Rectal smooth muscle tissue (tissue), 1 donor: ENCODE data around the gene PRR16.

Experiments used
- H3K27ac ChIP-seq: one replicate; pipeline ENCODE4 v1.7.0; 2013; ENCODE audit warnings: low read depth, low read length, inconsistent platforms
- H3K27me3 ChIP-seq: one replicate; pipeline ENCODE4 v1.7.0; 2013; ENCODE audit warnings: low read length; ENCODE audit not compliant: control insufficient read depth, insufficient read depth
- H3K36me3 ChIP-seq: one replicate; pipeline ENCODE4 v1.7.0; 2013; ENCODE audit warnings: low read length; ENCODE audit not compliant: control insufficient read depth, insufficient read depth
- H3K4me1 ChIP-seq: one replicate; pipeline ENCODE4 v1.7.0; 2013; ENCODE audit warnings: low read length; ENCODE audit not compliant: control insufficient read depth, insufficient read depth
- H3K4me3 ChIP-seq: one replicate; pipeline ENCODE4 v1.7.0; 2013; ENCODE audit warnings: low read length
- H3K9ac ChIP-seq: one replicate; pipeline ENCODE4 v1.7.0; 2013; ENCODE audit warnings: low read length

The PRR16 gene

GRCh38 chr5:120567066-120567465, 103.0 kb downstream of the PRR16 start:
- Histone ChIP-seq H3K4me3 (no peak overlapping the region), H3K27me3 (no peaks in the 10 kb centered on the region), H3K4me1 (no peaks in the 10 kb centered on the region), H3K36me3 (no peaks in the 10 kb centered on the region), H3K9ac (no peak overlapping the region), H3K27ac (no peak overlapping the region)

- H3K4me1 ChIP-seq: no peaks in the 10 kb centered on the region
- H3K27ac ChIP-seq: no peak overlapping the region
- no peaks in the 10 kb centered on the region for H3K36me3 ChIP-seq
- no peaks in the 10 kb centered on the region for H3K27me3 ChIP-seq
- H3K9ac ChIP-seq: no peak overlapping the region
- no peak overlapping the region for H3K4me3 ChIP-seq
Observed at GRCh38 chr5:120567921-120568320, 103.8 kb downstream of the PRR16 start.

GRCh38 chr5:120568711-120569110, 104.6 kb downstream of the PRR16 start:
- Histone ChIP-seq H3K27me3 (no peaks in the 10 kb centered on the region), H3K27ac (no peak overlapping the region), H3K36me3 (no peaks in the 10 kb centered on the region), H3K4me3 (no peak overlapping the region), H3K9ac (no peak overlapping the region), H3K4me1 (no peaks in the 10 kb centered on the region)

GRCh38 chr5:120576588-120576987, 112.5 kb downstream of the PRR16 start:
- Histone ChIP-seq H3K27me3 (no peaks in the 10 kb centered on the region), H3K4me1 (no peaks in the 10 kb centered on the region), H3K27ac (no peak overlapping the region), H3K36me3 (no peaks in the 10 kb centered on the region), H3K9ac (no peak overlapping the region), H3K4me3 (no peak overlapping the region)

- H3K4me3 ChIP-seq: no peak overlapping the region
- no peaks in the 10 kb centered on the region for H3K27me3 ChIP-seq
- H3K4me1 ChIP-seq: no peaks in the 10 kb centered on the region
- H3K9ac ChIP-seq: no peak overlapping the region
- H3K36me3 ChIP-seq: no peaks in the 10 kb centered on the region
- no peak overlapping the region for H3K27ac ChIP-seq
Observed at GRCh38 chr5:120582635-120583034, 118.5 kb downstream of the PRR16 start.

GRCh38 chr5:120586646-120587045, 122.5 kb downstream of the PRR16 start:
- no peaks in the 10 kb centered on the region for H3K36me3 ChIP-seq
- H3K4me3 ChIP-seq: no peak overlapping the region
- H3K27me3 ChIP-seq: no peaks in the 10 kb centered on the region
- H3K4me1 ChIP-seq: no peaks in the 10 kb centered on the region
- no peak overlapping the region for H3K9ac ChIP-seq
- no peak overlapping the region for H3K27ac ChIP-seq

GRCh38 chr5:120591911-120592310, 127.8 kb downstream of the PRR16 start:
- Histone ChIP-seq H3K4me3 (no peak overlapping the region), H3K9ac (no peak overlapping the region), H3K4me1 (no peaks in the 10 kb centered on the region)

GRCh38 chr5:120599576-120599975, 135.5 kb downstream of the PRR16 start:
- no peak overlapping the region for H3K27ac ChIP-seq
- H3K9ac ChIP-seq: no peak overlapping the region
- H3K36me3 ChIP-seq: no peaks in the 10 kb centered on the region
- H3K4me1 ChIP-seq: no peaks in the 10 kb centered on the region
- H3K4me3 ChIP-seq: no peak overlapping the region
- no peaks in the 10 kb centered on the region for H3K27me3 ChIP-seq

More at GRCh38 chr5:120591911-120592310, 127.8 kb downstream of the PRR16 start:
- no peak overlapping the region for H3K27ac ChIP-seq
- H3K36me3 ChIP-seq: no peaks in the 10 kb centered on the region
- H3K27me3 ChIP-seq: no peaks in the 10 kb centered on the region

GRCh38 chr5:120600639-120601038, 136.5 kb downstream of the PRR16 start:
- no peaks in the 10 kb centered on the region for H3K4me1 ChIP-seq
- H3K27ac ChIP-seq: no peak overlapping the region
- H3K27me3 ChIP-seq: no peaks in the 10 kb centered on the region
- H3K4me3 ChIP-seq: no peak overlapping the region
- H3K36me3 ChIP-seq: no peaks in the 10 kb centered on the region
- H3K9ac ChIP-seq: no peak overlapping the region

GRCh38 chr5:120602033-120602432, 137.9 kb downstream of the PRR16 start:
- no peaks in the 10 kb centered on the region for H3K27me3 ChIP-seq
- H3K9ac ChIP-seq: no peak overlapping the region
- H3K36me3 ChIP-seq: no peaks in the 10 kb centered on the region
- H3K4me3 ChIP-seq: no peak overlapping the region
- H3K4me1 ChIP-seq: no peaks in the 10 kb centered on the region
- H3K27ac ChIP-seq: no peak overlapping the region

- Histone ChIP-seq H3K4me3 (no peak overlapping the region), H3K4me1 (no peaks in the 10 kb centered on the region), H3K27ac (no peak overlapping the region), H3K9ac (no peak overlapping the region), H3K36me3 (no peaks in the 10 kb centered on the region), H3K27me3 (no peaks in the 10 kb centered on the region)
Observed at GRCh38 chr5:120604884-120605283, 140.8 kb downstream of the PRR16 start.

- Histone ChIP-seq H3K4me1 (no peaks in the 10 kb centered on the region), H3K27me3 (no peaks in the 10 kb centered on the region), H3K9ac (no peak overlapping the region), H3K27ac (no peak overlapping the region), H3K4me3 (no peak overlapping the region), H3K36me3 (no peaks in the 10 kb centered on the region)
Observed at GRCh38 chr5:120605325-120606079, 141.4 kb downstream of the PRR16 start.

- Histone ChIP-seq H3K9ac (no peak overlapping the region), H3K27ac (no peak overlapping the region), H3K36me3 (no peaks in the 10 kb centered on the region), H3K4me3 (no peak overlapping the region), H3K27me3 (no peaks in the 10 kb centered on the region), H3K4me1 (peaks cover 3% of the 10 kb centered on the region)
Observed at GRCh38 chr5:120609570-120609969, 145.5 kb downstream of the PRR16 start.
